Uterus (tissue), 2 donors: Measurements from ENCODE around the gene RGS6.

Experiments
- CTCF ChIP-seq, 4 experiments: fragments of 200-600 bp in 2 of 4; fragments of 450-650 bp in 2 of 4; sonication (generic) in 2 of 4; IDR thresholded peaks; one replicate each; pipeline ENCODE4 v1.5.1; 2016 to 2019; ENCODE audit warnings: antibody characterized with exemption in 4 of 4, mild to moderate bottlenecking in 2 of 4, moderate library complexity in 1 of 4
- POLR2A ChIP-seq, 2 donors: fragments of 450-650 bp; IDR thresholded peaks; one replicate each; pipeline ENCODE4 v1.6.1; 2016; ENCODE audit warnings: antibody characterized with exemption in 2 of 2, mild to moderate bottlenecking in 1 of 2, moderate library complexity in 1 of 2

GRCh38 chr14:72535485-72535884 lies 603.3 kb downstream of the RGS6 start:
- TF ChIP-seq CTCF (IDR thresholded peaks at IDR 0.05) (no peak), POLR2A (IDR thresholded peaks at IDR 0.05) (no peak)
